ENCODE measurements around the gene TNFRSF17. TPM values are rescaled to one million over a fixed set of nuclear protein-coding genes. Genes with fewer than 3 reads are reported as not detected.

The TNFRSF17 gene
- total and polyA plus RNA-seq, 2 of the 8 experiments (the other 6 are each of a cell fraction or from before 2014, with no cell fraction given), result not detected

DNA sequence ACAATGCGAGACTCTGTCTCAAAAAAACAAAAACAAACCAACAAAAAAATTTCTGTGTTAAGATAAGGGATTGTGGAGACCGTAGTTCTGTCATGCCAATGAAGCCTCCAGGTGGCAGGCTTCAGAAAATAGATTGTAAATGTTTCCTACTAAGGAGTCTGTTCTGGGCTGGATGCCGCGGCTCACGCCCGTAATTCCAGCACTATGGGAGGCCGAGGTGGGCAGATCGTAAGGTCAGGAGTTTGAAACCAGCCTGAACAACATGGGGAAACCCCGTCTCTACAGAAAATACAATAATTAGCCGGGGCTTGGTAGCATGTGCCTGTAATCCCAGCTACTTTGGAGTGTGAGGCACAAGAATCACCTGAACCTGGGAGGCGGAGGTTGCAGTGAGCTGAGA is 7.1 kb downstream of the TNFRSF17 start:
- FAIRE-seq (no peak), DNase-seq (ENCODE audit: low read depth in 1 of 2, low spot score in 2 of 2) (no peak)
- peaks cover 0 to 2% of the 10 kb centered on the region in 2 experiments for H4K20me1 ChIP-seq (replicated peaks in 1 of 2; ENCODE audit: control insufficient read depth in 1 of 2, insufficient read depth in 2 of 2, low read length in 2 of 2)
- WGBS, 2 experiments (ENCODE audit: extremely low coverage in 1 of 2, insufficient coverage in 1 of 2, insufficient read length in 1 of 2, insufficient replicate concordance in 2 of 2, low coverage in 1 of 2, low lambda C conversion rate in 2 of 2, missing lambda C conversion rate in 1 of 2), result 80% methylated on average over 11 of the region's 11 CpGs; no CpG with 5 or more reads in 1 of the 2 experiments
- POLR2A ChIA-PET (ENCODE audit: partially characterized antibody), result no interaction called here
- H2AFZ ChIP-seq (ENCODE audit: low read length), result no peak overlapping the region
- no peaks in the 10 kb centered on the region for H3K36me3 ChIP-seq (ENCODE audit: control insufficient read depth in 2 of 4, insufficient read depth in 4 of 4, low read length in 3 of 4)
- no peak overlapping the region for H2BK20ac ChIP-seq (ENCODE audit: low read length)
- H2BK12ac ChIP-seq (ENCODE audit: low read depth, low read length), result no peak overlapping the region
- no peaks in the 10 kb centered on the region for H3K79me2 ChIP-seq (ENCODE audit: control insufficient read depth in 1 of 2, insufficient read depth in 2 of 2, low read length in 2 of 2)
- H2BK15ac ChIP-seq (ENCODE audit: low read length), result no peak overlapping the region
- no peak overlapping the region for H3K14ac ChIP-seq (ENCODE audit: insufficient read length)
- CTCF ChIA-PET (ENCODE audit: partially characterized antibody), result interaction anchor here (0.7 to 3.0 kb wide), 8 partner anchors 11 to 109 kb away, joined by 3 to 33 read pairs (median 5); no protein-coding TSS in a partner anchor
- H3K9me3 ChIP-seq (ENCODE audit: insufficient read depth in 2 of 2, low read depth in 1 of 2, low read length in 1 of 2), result no peaks in the 10 kb centered on the region
- H3K27ac ChIP-seq (ENCODE audit: low read depth, low read length), result no peak overlapping the region
- H3K9ac ChIP-seq (replicated peaks in 1 of 4; ENCODE audit: extremely low read depth in 1 of 4, low read depth in 3 of 4, low read length in 3 of 4), result no peak overlapping the region
- H3K23me2 ChIP-seq (ENCODE audit: low read depth, low read length), result peaks cover 5% of the 10 kb centered on the region; the same call in 1 of the 2 replicates
- no peak overlapping the region for H3K56ac ChIP-seq (replicated peaks; ENCODE audit: insufficient read length, low read depth, low read length)
- H3K23ac ChIP-seq (ENCODE audit: insufficient read length), result no peak overlapping the region
- no peak overlapping the region for H2AK5ac ChIP-seq (ENCODE audit: low read depth, low read length)
- no peak overlapping the region for H4K8ac ChIP-seq (ENCODE audit: extremely low read depth, insufficient read depth, low read length)
- H3K27me3 ChIP-seq (replicated peaks in 1 of 4; ENCODE audit: control insufficient read depth in 3 of 4, extremely low read depth in 1 of 4, insufficient read depth in 3 of 4, low read length in 3 of 4), result no peaks in the 10 kb centered on the region
- no peaks in the 10 kb centered on the region for H3K4me1 ChIP-seq (replicated peaks in 1 of 4; ENCODE audit: control insufficient read depth in 3 of 4, insufficient read depth in 4 of 4, low read length in 3 of 4)
- no peaks in the 10 kb centered on the region for H3K79me1 ChIP-seq (ENCODE audit: low read depth, low read length)
- H4K91ac ChIP-seq (replicated peaks; ENCODE audit: insufficient read length, low read length), result no peak overlapping the region
- H3K18ac ChIP-seq (ENCODE audit: extremely low read depth, low read length), result no peak overlapping the region
- H3K4me2 ChIP-seq (ENCODE audit: insufficient read depth in 1 of 2, low read depth in 2 of 2, low read length in 2 of 2), result no peak overlapping the region
- no peak overlapping the region for H2BK5ac ChIP-seq (ENCODE audit: low read depth, low read length)
- no peak overlapping the region for H3K4ac ChIP-seq (replicated peaks; ENCODE audit: insufficient read length, low read depth, low read length)
- TF ChIP-seq RAD21 (IDR thresholded peaks at IDR 0.05 in 1 of 2, conservative IDR thresholded peaks at IDR 0.05 in 1 of 2; ENCODE audit: low read depth in 2 of 2, low read length in 2 of 2) (peak; percentile 13 to 36; a peak in 2 of 4 replicates), CBX5 (IDR thresholded peaks at IDR 0.05; ENCODE audit: low read depth, low read length) (no peak), NRF1 (IDR thresholded peaks at IDR 0.05; ENCODE audit: low read depth, low read length) (no peak)
- TF ChIP-seq, protein P1, sequence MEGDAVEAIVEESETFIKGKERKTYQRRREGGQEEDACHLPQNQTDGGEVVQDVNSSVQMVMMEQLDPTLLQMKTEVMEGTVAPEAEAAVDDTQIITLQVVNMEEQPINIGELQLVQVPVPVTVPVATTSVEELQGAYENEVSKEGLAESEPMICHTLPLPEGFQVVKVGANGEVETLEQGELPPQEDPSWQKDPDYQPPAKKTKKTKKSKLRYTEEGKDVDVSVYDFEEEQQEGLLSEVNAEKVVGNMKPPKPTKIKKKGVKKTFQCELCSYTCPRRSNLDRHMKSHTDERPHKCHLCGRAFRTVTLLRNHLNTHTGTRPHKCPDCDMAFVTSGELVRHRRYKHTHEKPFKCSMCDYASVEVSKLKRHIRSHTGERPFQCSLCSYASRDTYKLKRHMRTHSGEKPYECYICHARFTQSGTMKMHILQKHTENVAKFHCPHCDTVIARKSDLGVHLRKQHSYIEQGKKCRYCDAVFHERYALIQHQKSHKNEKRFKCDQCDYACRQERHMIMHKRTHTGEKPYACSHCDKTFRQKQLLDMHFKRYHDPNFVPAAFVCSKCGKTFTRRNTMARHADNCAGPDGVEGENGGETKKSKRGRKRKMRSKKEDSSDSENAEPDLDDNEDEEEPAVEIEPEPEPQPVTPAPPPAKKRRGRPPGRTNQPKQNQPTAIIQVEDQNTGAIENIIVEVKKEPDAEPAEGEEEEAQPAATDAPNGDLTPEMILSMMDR (IDR thresholded peaks at IDR 0.05; ENCODE audit: control extremely low read depth in 1 of 3, insufficient read depth in 1 of 3, low read depth in 1 of 3, low read length in 3 of 3), result peak in 2 of 3 experiments; percentile 21 to 40; a peak in 2 of 4 replicates
- no peak overlapping the region for H3K4me3 ChIP-seq (ENCODE audit: extremely low read depth in 1 of 4, insufficient read depth in 2 of 4, low read depth in 3 of 4, low read length in 4 of 4)
- no peak overlapping the region for H2BK120ac ChIP-seq (replicated peaks; ENCODE audit: low read depth, low read length)
- H4K5ac ChIP-seq (ENCODE audit: insufficient read length, low read depth, low read length), result no peak overlapping the region

Measured in H1 (cell line).